CD4-positive, alpha-beta memory T cell (primary cell): ENCODE data around the gene RCOR3. TPM values are rescaled to one million over a fixed set of nuclear protein-coding genes. Genes with fewer than 3 reads are reported as not detected.

Experiments
- CTCF ChIA-PET: fragments of 350-600 bp; sonication (Branson Sonifier 250); formaldehyde crosslinking; loops from one replicate; lab custom pipeline; 2021; ENCODE audit warnings: inconsistent platforms; ENCODE audit not compliant: partially characterized antibody; lab: Charles Lee
- POLR2A ChIA-PET: fragments of 350-600 bp; sonication (Branson Sonifier 250); formaldehyde crosslinking; loops from one replicate; lab custom pipeline; 2021; ENCODE audit not compliant: partially characterized antibody; lab: Charles Lee
- DNase-seq, 5 donors: peaks; one replicate each; pipeline versions ENCODE4 v3.0.0 to v3.0.0-alpha.2; 2020 to 2022; ENCODE audit warnings: mixed read lengths in 1 of 5
- H3K27ac ChIP-seq: one replicate; pipeline ENCODE4 v1.7.0; 2013; ENCODE audit warnings: low read depth, low read length
- H3K27me3 ChIP-seq: 2 replicates; pipeline ENCODE4 v1.7.0; 2013; ENCODE audit warnings: mild to moderate bottlenecking, low read length, moderate library complexity; ENCODE audit not compliant: insufficient read depth
- H3K36me3 ChIP-seq: 2 replicates; pipeline ENCODE4 v1.7.0; 2013; ENCODE audit warnings: mild to moderate bottlenecking, low read length, moderate library complexity; ENCODE audit not compliant: insufficient read depth
- H3K4me1 ChIP-seq: 2 replicates; pipeline ENCODE4 v1.7.0; 2013; ENCODE audit warnings: mild to moderate bottlenecking, low read length, moderate library complexity; ENCODE audit not compliant: insufficient read depth
- H3K4me3 ChIP-seq, 2 donors: one replicate each; pipeline ENCODE4 v1.7.0; 2013; ENCODE audit warnings: low read length in 2 of 2, mild to moderate bottlenecking in 1 of 2
- H3K9me3 ChIP-seq, 2 donors: one replicate each; pipeline ENCODE4 v1.7.0; 2013; ENCODE audit warnings: low read length in 2 of 2, control low read depth in 1 of 2; ENCODE audit not compliant: control insufficient read depth in 1 of 2
- H3K27ac Mint-ChIP-seq, 7 donors: one replicate each; pipeline ENCODE4 v1.8.0; 2020 to 2021; ENCODE audit warnings: mixed read lengths in 7 of 7, mild to moderate bottlenecking in 6 of 7, inconsistent platforms in 3 of 7, moderate library complexity in 3 of 7
- H3K27me3 Mint-ChIP-seq, 2 donors: one replicate each; pipeline ENCODE4 v1.8.0; 2020 to 2021; ENCODE audit warnings: mixed read lengths in 2 of 2
- H3K36me3 Mint-ChIP-seq, 2 donors: one replicate each; pipeline ENCODE4 v1.8.0; 2020 to 2021; ENCODE audit warnings: mixed read lengths in 2 of 2, inconsistent platforms in 1 of 2, mild to moderate bottlenecking in 1 of 2
- H3K4me1 Mint-ChIP-seq, 4 donors: one replicate each; pipeline ENCODE4 v1.8.0; 2020 to 2021; ENCODE audit warnings: mixed read lengths in 4 of 4, mild to moderate bottlenecking in 1 of 4
- H3K4me3 Mint-ChIP-seq, 8 donors: one replicate each; pipeline ENCODE4 v1.8.0; 2020 to 2021; ENCODE audit warnings: mixed read lengths in 8 of 8, mild to moderate bottlenecking in 7 of 8, moderate library complexity in 6 of 8, inconsistent platforms in 3 of 8
- H3K9me3 Mint-ChIP-seq, 8 donors: one replicate each; pipeline ENCODE4 v1.8.0; 2020 to 2021; ENCODE audit warnings: mixed read lengths in 8 of 8, mild to moderate bottlenecking in 5 of 8, inconsistent platforms in 3 of 8, moderate library complexity in 1 of 8
- intact Hi-C: fragments of 100-400 bp; cut with micrococcal nuclease; formaldehyde crosslinking; loops from one replicate; pipeline ENCODE4 v1.15.1; 2023
- polyA plus RNA-seq, 2 donors: library from polyadenylated mRNA; unstranded; fragments of 300-500 nt; fragmentation: Illumina TruSeq; gene quantifications; one replicate each; pipeline ENCODE4 v1.2.3, GENCODE V29; 2021
- total RNA-seq, 2 experiments: library from RNA; stranded (reverse); gene quantifications; one replicate each; pipeline ENCODE4 v1.2.3, GENCODE V29; 2021

RCOR3 gene
- total and polyA plus RNA-seq, 4 experiments from 2014 or later: 14.4 to 74.7 (median 46.7) TPM

DNA sequence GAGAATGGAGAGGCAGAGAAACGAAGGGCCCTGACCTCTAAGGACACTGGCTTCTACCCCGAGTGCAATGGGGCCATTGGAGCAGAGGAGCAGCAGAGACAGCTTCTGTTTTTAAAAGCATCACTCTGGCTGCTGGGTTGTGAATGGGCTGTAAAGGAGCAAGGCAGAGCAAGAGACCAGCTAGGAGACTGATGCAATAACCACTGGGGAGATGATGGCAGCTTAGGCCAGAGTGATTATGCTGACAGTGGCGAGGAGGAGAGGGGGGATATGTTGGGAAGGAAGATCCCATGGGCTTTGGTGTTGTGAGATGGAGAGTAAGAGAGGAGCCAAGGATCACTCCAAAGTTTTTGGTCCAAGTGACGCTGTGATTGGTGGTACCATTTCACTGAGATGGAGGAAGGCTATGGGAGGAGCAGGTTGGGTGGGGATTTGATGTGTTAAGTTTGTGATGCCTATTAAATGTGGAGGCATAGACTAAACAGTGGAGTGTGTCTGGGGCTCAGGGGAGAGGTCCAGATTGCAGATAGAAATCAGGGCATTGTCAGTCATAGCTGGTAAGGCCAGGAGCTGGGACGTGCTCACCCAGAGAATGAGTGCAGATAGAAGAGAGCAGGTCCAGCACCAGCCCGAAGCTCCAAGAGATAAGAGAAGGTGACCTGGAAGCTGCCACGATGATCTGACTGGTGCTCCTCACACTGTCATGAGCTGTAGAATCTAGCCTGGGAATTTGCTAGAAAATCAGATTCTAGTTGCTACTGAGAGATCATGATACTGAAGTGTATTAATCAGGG, 78.5 kb downstream of the RCOR3 start:
- no peak overlapping the region for H3K4me3 ChIP-seq
- no peak for DNase-seq
- no peaks in the 10 kb centered on the region for H3K9me3 ChIP-seq
- no peaks in the 10 kb centered on the region for H3K9me3 Mint-ChIP-seq
- peaks cover 99% of the 10 kb centered on the region for H3K4me1 ChIP-seq
- intact Hi-C loops: no loop called here
- H3K36me3 ChIP-seq: no peaks in the 10 kb centered on the region
- H3K4me1 Mint-ChIP-seq: peaks cover 73 to 99% (median 87%) of the 10 kb centered on the region in 4 donors
- CTCF ChIA-PET: interaction anchor here (0.8 to 21.4 kb wide), 7 partner anchors 10 to 177 kb away, joined by 3 to 250 read pairs (median 4); partner anchors contain the start of gene TRAF5
- POLR2A ChIA-PET: interaction anchor here (4.9 to 7.6 kb wide), 2 partner anchors 9 to 10 kb away, joined by 27 to 80 read pairs; partner anchors contain the start of gene TRAF5
- H3K27ac Mint-ChIP-seq: peak overlapping the region; percentile 68 to 95 (median 91)
- H3K27me3 ChIP-seq: no peaks in the 10 kb centered on the region
- H3K4me3 Mint-ChIP-seq: peak overlapping the region in 7 of 8 donors; percentile 58 to 90 (median 83)
- H3K27me3 Mint-ChIP-seq: no peaks in the 10 kb centered on the region
- peaks cover 10 to 18% of the 10 kb centered on the region in 2 donors for H3K36me3 Mint-ChIP-seq
- H3K27ac ChIP-seq: peak overlapping the region; percentile 3

DNA sequence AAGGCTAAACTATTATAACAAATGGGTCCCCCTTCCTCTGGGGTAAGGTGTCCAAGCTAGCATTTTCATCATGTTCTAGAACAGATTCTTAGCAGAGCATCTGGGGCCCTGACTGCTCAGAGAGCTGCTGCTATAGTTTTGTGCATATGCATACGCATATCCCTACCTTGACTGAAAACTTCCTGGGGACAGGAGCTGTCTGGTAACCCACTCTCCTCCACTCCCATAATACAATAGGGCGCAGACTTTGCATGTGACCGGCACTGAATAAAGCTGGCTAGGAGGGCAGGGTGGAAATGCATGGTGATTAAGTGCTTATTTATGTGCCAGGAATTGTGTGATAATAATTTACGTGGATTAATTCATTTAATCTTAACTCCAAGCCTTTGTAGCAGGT, 79.1 kb downstream of the RCOR3 start:
- Mint-ChIP-seq H3K27me3 (no peaks in the 10 kb centered on the region), H3K4me1 (peaks cover 74 to 99% (median 87%) of the 10 kb centered on the region in 4 donors), H3K36me3 (peaks cover 12 to 21% of the 10 kb centered on the region in 2 donors), H3K9me3 (no peaks in the 10 kb centered on the region), H3K4me3 (peak overlapping the region in 7 of 8 donors; percentile 29 to 87 (median 68)), H3K27ac (peak overlapping the region; percentile 13 to 92 (median 78))
- no peaks in the 10 kb centered on the region for H3K9me3 ChIP-seq
- ChIA-PET POLR2A (interaction anchor here (1.0 to 7.6 kb wide), 3 partner anchors 8 to 80 kb away, joined by 4 to 80 read pairs (median 27); partner anchors contain the start of gene TRAF5), CTCF (interaction anchor here (0.8 to 21.4 kb wide), 7 partner anchors 9 to 138 kb away, joined by 3 to 250 read pairs (median 3); partner anchors contain the start of gene TRAF5)
- H3K4me1 ChIP-seq: peaks cover 99% of the 10 kb centered on the region
- no peak overlapping the region for H3K4me3 ChIP-seq
- no peaks in the 10 kb centered on the region for H3K36me3 ChIP-seq
- intact Hi-C loops: no loop called here
- H3K27ac ChIP-seq: peak overlapping the region; percentile 3
- no peaks in the 10 kb centered on the region for H3K27me3 ChIP-seq
- no peak for DNase-seq

DNA sequence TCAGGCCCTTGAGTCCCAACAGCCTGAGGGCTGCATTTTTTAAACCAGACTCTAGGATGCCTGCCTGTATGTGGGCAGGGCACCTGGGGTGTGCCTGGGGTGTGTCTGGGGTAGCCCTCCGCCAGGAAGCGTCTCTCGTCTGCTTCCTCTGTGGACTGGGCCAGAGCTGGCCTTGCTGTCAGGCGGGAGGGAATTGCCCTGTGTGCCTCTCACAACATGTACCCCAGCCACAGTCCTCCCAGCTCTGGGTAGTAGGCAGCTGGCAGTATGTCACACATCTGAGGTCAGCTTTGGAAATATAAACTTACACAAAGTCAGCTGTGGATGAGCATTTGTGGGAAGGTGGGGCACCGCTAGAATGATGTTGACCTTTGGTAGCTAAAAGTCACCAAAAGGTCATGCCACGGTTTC, 80.5 kb downstream of the RCOR3 start:
- Histone ChIP-seq H3K36me3 (no peaks in the 10 kb centered on the region), H3K9me3 (no peaks in the 10 kb centered on the region), H3K4me1 (peaks cover 99% of the 10 kb centered on the region), H3K27me3 (no peaks in the 10 kb centered on the region), H3K27ac (no peak overlapping the region), H3K4me3 (no peak overlapping the region)
- no peaks in the 10 kb centered on the region for H3K9me3 Mint-ChIP-seq
- ChIA-PET POLR2A (interaction anchor here (0.8 to 7.6 kb wide), 4 partner anchors 7 to 18 kb away, joined by 3 to 80 read pairs (median 16); partner anchors contain the start of gene TRAF5), CTCF (interaction anchor here (1.1 to 21.4 kb wide), 3 partner anchors 13 to 82 kb away, joined by 3 to 250 read pairs (median 5); partner anchors contain the start of gene TRAF5)
- H3K27me3 Mint-ChIP-seq: no peaks in the 10 kb centered on the region
- peak overlapping the region; percentile 42 to 89 (median 76) for H3K27ac Mint-ChIP-seq
- intact Hi-C loops: no loop called here
- H3K36me3 Mint-ChIP-seq: peaks cover 21 to 28% of the 10 kb centered on the region in 2 donors
- DNase-seq: no peak
- peak overlapping the region in 6 of 8 donors; percentile 48 to 70 (median 64) for H3K4me3 Mint-ChIP-seq
- peaks cover 78 to 98% (median 88%) of the 10 kb centered on the region in 4 donors for H3K4me1 Mint-ChIP-seq

DNA sequence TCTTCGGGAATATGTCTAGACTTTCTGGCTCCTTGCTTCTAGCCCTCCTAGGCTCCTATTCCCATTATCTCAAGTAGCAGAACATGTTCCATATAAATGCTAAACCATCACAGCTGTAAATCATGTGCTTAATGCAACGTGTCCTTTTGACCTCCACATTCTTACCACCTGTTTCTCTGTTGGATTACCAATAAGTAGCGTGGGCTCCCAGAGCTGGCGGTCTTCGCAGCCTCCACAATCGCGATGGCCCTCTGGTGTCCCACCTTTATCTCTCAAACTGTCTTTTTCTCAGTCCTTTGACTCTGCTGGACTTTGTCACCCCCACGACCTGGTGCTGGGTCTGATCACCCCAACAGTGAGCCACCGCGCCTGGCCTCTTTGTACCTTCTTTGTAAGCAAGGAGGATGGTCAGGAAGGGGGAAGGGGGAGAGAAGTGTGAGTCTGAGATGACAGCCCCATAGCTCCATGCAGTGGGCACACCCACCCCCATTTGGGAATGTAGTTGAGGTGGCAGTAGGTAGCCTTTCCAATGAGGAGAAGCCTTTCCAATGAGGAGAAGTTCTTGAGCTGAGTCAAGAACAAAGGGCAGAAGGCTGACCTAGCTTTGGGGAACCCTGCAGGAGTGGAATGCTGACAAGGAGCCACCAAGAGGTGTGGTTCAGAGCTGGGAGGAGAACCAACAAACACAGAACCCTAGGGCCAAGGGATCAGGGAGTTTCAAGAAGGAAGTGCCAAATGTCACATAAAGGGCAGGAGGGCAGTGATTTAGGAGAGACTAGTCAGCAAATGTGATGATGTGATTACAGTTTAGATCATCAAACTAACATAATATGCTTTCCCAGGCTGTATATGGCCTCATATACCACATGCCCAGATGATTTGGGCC, 81.7 kb downstream of the RCOR3 start:
- H3K27ac ChIP-seq: no peak overlapping the region
- no peaks in the 10 kb centered on the region for H3K9me3 Mint-ChIP-seq
- intact Hi-C loops: no loop called here
- H3K27me3 ChIP-seq: no peaks in the 10 kb centered on the region
- CTCF ChIA-PET: interaction anchor here (1.2 to 21.4 kb wide), 3 partner anchors 10 to 17 kb away, joined by 3 to 250 read pairs (median 5); partner anchors contain the start of gene TRAF5
- H3K27ac Mint-ChIP-seq: peak overlapping the region in 5 of 7 donors; percentile 54 to 81 (median 68)
- H3K9me3 ChIP-seq: no peaks in the 10 kb centered on the region
- peaks cover 96% of the 10 kb centered on the region for H3K4me1 ChIP-seq
- H3K4me3 Mint-ChIP-seq: peak overlapping the region in 5 of 8 donors; percentile 29 to 68 (median 52)
- no peaks in the 10 kb centered on the region for H3K27me3 Mint-ChIP-seq
- peaks cover 22 to 30% of the 10 kb centered on the region in 2 donors for H3K36me3 Mint-ChIP-seq
- H3K4me3 ChIP-seq: no peak overlapping the region
- H3K4me1 Mint-ChIP-seq: peaks cover 70 to 98% (median 84%) of the 10 kb centered on the region in 4 donors
- no peaks in the 10 kb centered on the region for H3K36me3 ChIP-seq
- no peak for DNase-seq
- POLR2A ChIA-PET: interaction anchor here (7.6 kb wide), 1 partner anchor 13 kb away, joined by 80 read pairs; the partner anchor contains the start of gene TRAF5

DNA sequence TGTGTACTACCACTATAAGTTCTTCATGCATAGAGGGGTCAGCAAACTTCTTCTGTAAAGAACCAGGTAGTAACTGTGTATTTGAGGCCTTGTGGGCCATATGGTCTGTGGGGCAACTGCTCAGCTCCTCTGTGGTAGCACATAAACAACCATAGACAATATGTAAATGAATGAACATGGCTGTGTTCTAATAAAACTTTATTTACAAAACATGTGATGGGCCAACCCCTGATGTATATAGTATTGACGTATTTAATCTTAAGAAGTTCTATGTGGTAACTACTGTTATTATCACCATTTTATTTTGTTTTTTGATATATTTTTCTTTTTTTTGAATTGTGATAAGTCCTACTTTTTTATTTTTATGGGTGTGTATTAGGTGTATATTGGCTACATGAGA, 82.8 kb downstream of the RCOR3 start:
- Mint-ChIP-seq H3K36me3 (peaks cover 27 to 31% of the 10 kb centered on the region in 2 donors), H3K4me1 (peaks cover 67 to 98% (median 83%) of the 10 kb centered on the region in 4 donors), H3K27ac (peak overlapping the region in 2 of 7 donors; percentile 8 to 20), H3K27me3 (no peaks in the 10 kb centered on the region), H3K4me3 (peak overlapping the region in 1 of 8 donors; percentile 12), H3K9me3 (no peaks in the 10 kb centered on the region)
- no peaks in the 10 kb centered on the region for H3K27me3 ChIP-seq
- intact Hi-C loops: no loop called here
- H3K36me3 ChIP-seq: no peaks in the 10 kb centered on the region
- DNase-seq: no peak
- ChIA-PET CTCF (interaction anchor here (21.4 kb wide), 1 partner anchor 15 kb away, joined by 250 read pairs; the partner anchor contains the start of gene TRAF5), POLR2A (interaction anchor here (7.6 kb wide), 1 partner anchor 14 kb away, joined by 80 read pairs; the partner anchor contains the start of gene TRAF5)
- H3K27ac ChIP-seq: no peak overlapping the region
- H3K4me3 ChIP-seq: no peak overlapping the region
- H3K9me3 ChIP-seq: no peaks in the 10 kb centered on the region
- H3K4me1 ChIP-seq: peaks cover 96% of the 10 kb centered on the region

DNA sequence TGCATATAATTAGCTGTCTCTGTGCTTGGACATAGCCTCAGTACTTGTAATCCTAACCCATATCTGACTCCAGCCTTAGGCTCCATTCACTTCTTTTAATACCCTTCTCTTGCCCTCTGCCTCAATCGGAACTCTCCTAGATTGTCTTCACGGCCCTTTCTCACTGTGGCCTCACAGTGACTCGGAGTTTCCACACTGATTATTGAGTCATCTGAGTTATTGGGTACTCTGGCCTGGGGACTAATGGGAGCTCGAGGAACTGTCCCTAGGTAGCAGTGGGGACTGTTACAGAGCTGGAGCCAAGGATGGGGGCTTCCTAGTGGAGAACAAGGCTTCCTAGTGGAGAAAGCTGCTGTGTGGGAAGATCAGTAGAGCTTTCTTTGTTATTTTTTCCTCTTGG, 84.4 kb downstream of the RCOR3 start:
- Mint-ChIP-seq H3K4me1 (peaks cover 64 to 97% (median 81%) of the 10 kb centered on the region in 4 donors), H3K9me3 (no peaks in the 10 kb centered on the region), H3K27me3 (no peaks in the 10 kb centered on the region), H3K36me3 (peaks cover 23 to 30% of the 10 kb centered on the region in 2 donors), H3K27ac (peak overlapping the region; percentile 18 to 74 (median 71)), H3K4me3 (peak overlapping the region in 5 of 8 donors; percentile 2 to 61 (median 20))
- ChIA-PET POLR2A (interaction anchor here (1.2 to 2.4 kb wide), 3 partner anchors 10 to 14 kb away, joined by 3 to 13 read pairs (median 4); no protein-coding TSS in a partner anchor), CTCF (interaction anchor here (0.8 to 21.4 kb wide), 4 partner anchors 17 to 235 kb away, joined by 3 to 250 read pairs (median 4); partner anchors contain the start of genes SLC30A1 and TRAF5)
- H3K36me3 ChIP-seq: no peaks in the 10 kb centered on the region
- H3K9me3 ChIP-seq: no peaks in the 10 kb centered on the region
- no peaks in the 10 kb centered on the region for H3K27me3 ChIP-seq
- no peak overlapping the region for H3K4me3 ChIP-seq
- intact Hi-C loops: no loop called here
- no peak overlapping the region for H3K27ac ChIP-seq
- DNase-seq: no peak
- peaks cover 94% of the 10 kb centered on the region for H3K4me1 ChIP-seq
